IPS-18c (cell line): ENCODE results near the gene GTF3C5.
"Not testable (repeated sequence)": the region's sequence is repeated elsewhere in the genome, so short reads cannot be mapped to it uniquely, and the experiment has no call there.

Source experiments
- H3K4me3 ChIP-seq: 2 replicates; pipeline ENCODE4 v1.7.0; 2013; ENCODE audit warnings: low read depth, mild to moderate bottlenecking, low read length, moderate library complexity; ENCODE audit not compliant: insufficient read depth
- H3K9me3 ChIP-seq: one replicate; pipeline ENCODE4 v1.6.1; 2013; ENCODE audit warnings: mild to moderate bottlenecking, low read length, moderate library complexity; ENCODE audit not compliant: control insufficient read depth, insufficient read depth

The GTF3C5 gene

GRCh38 chr9:133058550-133059320, 27.9 kb downstream of the GTF3C5 start:
- H3K4me3 ChIP-seq: no peak overlapping the region
- H3K9me3 ChIP-seq: no peaks in the 10 kb centered on the region

- H3K9me3 ChIP-seq: no peaks in the 10 kb centered on the region
- H3K4me3 ChIP-seq: no peak overlapping the region; the same call in 1 of the 2 replicates
Measured at GRCh38 chr9:133059623-133060022, 28.8 kb downstream of the GTF3C5 start.

- Histone ChIP-seq H3K9me3 (no peaks in the 10 kb centered on the region), H3K4me3 (no peak overlapping the region)
Measured at GRCh38 chr9:133060417-133060841, 29.6 kb downstream of the GTF3C5 start.

- H3K9me3 ChIP-seq, H3K4me3 ChIP-seq: not testable (repeated sequence)
Measured at GRCh38 chr9:133061019-133061763, 30.4 kb downstream of the GTF3C5 start.

- not testable (repeated sequence) for H3K9me3 ChIP-seq, H3K4me3 ChIP-seq
Measured at GRCh38 chr9:133061764-133062145, 31.0 kb downstream of the GTF3C5 start, which contains the start of gene CEL. Gene CEL, plus strand, starts transcription at chr9:133061981. Its CDS starts 22 bp downstream, at chr9:133062003.

GRCh38 chr9:133062569-133062968, 31.8 kb downstream of the GTF3C5 start:
- not testable (repeated sequence) for H3K9me3 ChIP-seq, H3K4me3 ChIP-seq

GRCh38 chr9:133063159-133063499, 32.3 kb downstream of the GTF3C5 start:
- no peaks in the 10 kb centered on the region for H3K9me3 ChIP-seq
- H3K4me3 ChIP-seq: no peak overlapping the region

- no peaks in the 10 kb centered on the region for H3K9me3 ChIP-seq
Measured at GRCh38 chr9:133063500-133064231, 32.9 kb downstream of the GTF3C5 start.

GRCh38 chr9:133064241-133065069, 33.7 kb downstream of the GTF3C5 start:
- Histone ChIP-seq H3K4me3 (no peak overlapping the region), H3K9me3 (no peaks in the 10 kb centered on the region)

More at GRCh38 chr9:133063500-133064231, 32.9 kb downstream of the GTF3C5 start:
- H3K4me3 ChIP-seq: no peak overlapping the region

GRCh38 chr9:133065070-133065388, 34.2 kb downstream of the GTF3C5 start:
- Histone ChIP-seq H3K9me3 (no peaks in the 10 kb centered on the region), H3K4me3 (no peak overlapping the region)

- Histone ChIP-seq H3K4me3 (no peak overlapping the region), H3K9me3 (no peaks in the 10 kb centered on the region)
Measured at GRCh38 chr9:133066181-133066983, 35.6 kb downstream of the GTF3C5 start.

- Histone ChIP-seq H3K9me3 (no peaks in the 10 kb centered on the region), H3K4me3 (no peak overlapping the region)
Measured at GRCh38 chr9:133067006-133067405, 36.2 kb downstream of the GTF3C5 start.

- Histone ChIP-seq H3K4me3 (no peak overlapping the region), H3K9me3 (no peaks in the 10 kb centered on the region)
Measured at GRCh38 chr9:133067813-133068212, 37.0 kb downstream of the GTF3C5 start.

- H3K9me3 ChIP-seq, H3K4me3 ChIP-seq: not testable (repeated sequence)
Measured at GRCh38 chr9:133068431-133068830, 37.6 kb downstream of the GTF3C5 start.

GRCh38 chr9:133070500-133070961, 39.7 kb downstream of the GTF3C5 start:
- H3K4me3 ChIP-seq, H3K9me3 ChIP-seq: not testable (repeated sequence)

- not testable (repeated sequence) for H3K4me3 ChIP-seq, H3K9me3 ChIP-seq
Measured at GRCh38 chr9:133070985-133071384, 40.2 kb downstream of the GTF3C5 start.
